Erythroblast (primary cell): ENCODE results near the gene TMEM143.
"Not testable (repeated sequence)": the region's sequence is repeated elsewhere in the genome, so short reads cannot be mapped to it uniquely, and the experiment has no call there.

Experiments used
- GATA1 ChIP-seq: IDR thresholded peaks from 2 replicates; pipeline ENCODE4 v1.6.1; 2011; ENCODE audit warnings: low read depth, mild to moderate bottlenecking, control low read depth, low read length, moderate library complexity
- POLR2A ChIP-seq: IDR thresholded peaks from 2 replicates; pipeline ENCODE4 v1.6.1; 2011; ENCODE audit warnings: mild to moderate bottlenecking, low read length

- not testable (repeated sequence) for TF ChIP-seq POLR2A, GATA1
These were observed 46.1 kb downstream of the TMEM143 start for GRCh38 chr19:48317708-48317960.
